ENCODE measurements around the gene CASK.

Gene CASK

DNA sequence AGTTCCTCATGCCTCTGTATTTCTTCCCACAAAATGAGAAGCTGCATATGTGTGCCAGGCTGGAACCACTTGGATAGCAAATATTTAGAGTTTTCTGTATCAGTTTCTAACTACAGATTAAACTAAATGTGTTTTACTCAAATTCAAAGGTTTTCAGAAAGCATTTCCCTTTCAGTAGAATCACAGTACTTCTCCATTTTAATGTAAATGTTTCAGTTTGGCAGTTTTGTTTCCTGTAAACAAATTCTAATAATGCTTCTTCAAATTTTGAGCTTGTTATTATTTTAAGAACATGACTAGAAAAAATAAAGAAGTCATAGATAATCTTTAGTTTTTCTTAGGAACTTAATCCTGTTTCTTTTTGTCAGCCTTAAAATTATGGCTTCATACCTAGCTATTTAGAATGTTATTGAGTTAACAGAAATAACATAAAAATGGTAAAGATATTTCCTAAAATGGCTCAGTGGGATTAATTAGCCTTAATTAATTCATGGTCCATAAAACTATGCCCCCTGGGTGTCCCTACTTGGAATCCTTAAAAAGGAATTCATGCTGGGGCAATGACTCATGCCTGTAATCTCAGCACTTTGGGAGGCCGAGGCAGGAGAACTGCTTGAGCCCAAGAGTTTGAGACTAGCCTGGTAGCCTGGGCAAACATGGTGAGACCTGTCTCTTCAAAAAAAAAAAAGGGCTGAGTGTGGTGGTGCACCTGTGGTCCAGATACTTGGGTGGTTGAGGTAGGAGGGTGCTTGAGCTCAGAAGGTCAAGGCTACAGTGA is 318.4 kb downstream of the CASK start:
- Histone ChIP-seq H3K9me3 (ENCODE audit: insufficient read depth, low read length, severe bottlenecking) (no peaks in the 10 kb centered on the region), H3K4me1 (ENCODE audit: insufficient read depth, low read length) (no peaks in the 10 kb centered on the region), H3K79me2 (ENCODE audit: insufficient read depth, low read length) (no peaks in the 10 kb centered on the region), H3K4me3 (ENCODE audit: low read depth in 1 of 2, low read length in 2 of 2) (no peak overlapping the region), H3K36me3 (ENCODE audit: insufficient read depth, low read length) (peaks cover 18% of the 10 kb centered on the region; the same call in 1 of the 2 replicates), H3K9ac (ENCODE audit: low read depth, low read length) (no peak overlapping the region), H3K4me2 (ENCODE audit: insufficient read depth, low read length) (no peak overlapping the region), H3K27ac (ENCODE audit: low read length) (no peak overlapping the region), H3K27me3 (ENCODE audit: insufficient read depth, low read length, poor library complexity) (no peaks in the 10 kb centered on the region), H2AFZ (ENCODE audit: low read depth, low read length) (no peak overlapping the region), H4K20me1 (ENCODE audit: insufficient read depth, low read length) (no peaks in the 10 kb centered on the region)
- ATAC-seq (ENCODE audit: insufficient read depth, low read depth) (no peak), DNase-seq (no peak)
- TF ChIP-seq, protein P1, sequence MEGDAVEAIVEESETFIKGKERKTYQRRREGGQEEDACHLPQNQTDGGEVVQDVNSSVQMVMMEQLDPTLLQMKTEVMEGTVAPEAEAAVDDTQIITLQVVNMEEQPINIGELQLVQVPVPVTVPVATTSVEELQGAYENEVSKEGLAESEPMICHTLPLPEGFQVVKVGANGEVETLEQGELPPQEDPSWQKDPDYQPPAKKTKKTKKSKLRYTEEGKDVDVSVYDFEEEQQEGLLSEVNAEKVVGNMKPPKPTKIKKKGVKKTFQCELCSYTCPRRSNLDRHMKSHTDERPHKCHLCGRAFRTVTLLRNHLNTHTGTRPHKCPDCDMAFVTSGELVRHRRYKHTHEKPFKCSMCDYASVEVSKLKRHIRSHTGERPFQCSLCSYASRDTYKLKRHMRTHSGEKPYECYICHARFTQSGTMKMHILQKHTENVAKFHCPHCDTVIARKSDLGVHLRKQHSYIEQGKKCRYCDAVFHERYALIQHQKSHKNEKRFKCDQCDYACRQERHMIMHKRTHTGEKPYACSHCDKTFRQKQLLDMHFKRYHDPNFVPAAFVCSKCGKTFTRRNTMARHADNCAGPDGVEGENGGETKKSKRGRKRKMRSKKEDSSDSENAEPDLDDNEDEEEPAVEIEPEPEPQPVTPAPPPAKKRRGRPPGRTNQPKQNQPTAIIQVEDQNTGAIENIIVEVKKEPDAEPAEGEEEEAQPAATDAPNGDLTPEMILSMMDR (IDR thresholded peaks at IDR 0.05; ENCODE audit: borderline replicate concordance, extremely low read depth, low read length, poor library complexity, severe bottlenecking), result no peak
- TF ChIP-seq EZH2 (IDR thresholded peaks at IDR 0.05; ENCODE audit: borderline replicate concordance, low read depth, low read length, severe bottlenecking), result no peak

DNA sequence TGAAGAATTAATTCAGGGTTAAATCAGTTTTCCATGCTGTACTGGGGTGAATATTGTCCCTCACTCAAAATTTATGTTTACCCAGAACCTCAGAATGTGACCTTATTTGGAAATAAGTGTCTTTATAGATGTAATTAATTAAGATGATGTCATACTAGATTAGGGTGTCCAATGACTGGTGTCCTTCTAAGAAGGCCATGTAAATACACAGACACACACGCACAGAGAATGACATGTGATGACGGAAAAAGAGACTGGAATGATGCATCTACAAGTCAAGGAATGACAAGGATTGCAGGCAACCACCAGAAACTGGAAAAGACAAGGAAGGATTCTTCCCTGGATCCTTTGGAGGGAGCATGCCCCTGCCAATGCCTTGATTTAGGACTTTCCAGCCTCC is 319.2 kb downstream of the CASK start:
- H2AFZ ChIP-seq (ENCODE audit: low read depth, low read length), result no peak overlapping the region
- H3K79me2 ChIP-seq (ENCODE audit: insufficient read depth, low read length), result no peaks in the 10 kb centered on the region
- H3K4me1 ChIP-seq (ENCODE audit: insufficient read depth, low read length), result no peaks in the 10 kb centered on the region
- H3K4me2 ChIP-seq (ENCODE audit: insufficient read depth, low read length), result no peak overlapping the region
- no peaks in the 10 kb centered on the region for H3K9me3 ChIP-seq (ENCODE audit: insufficient read depth, low read length, severe bottlenecking)
- DNase-seq (no peak), ATAC-seq (ENCODE audit: insufficient read depth, low read depth) (no peak)
- no peaks in the 10 kb centered on the region for H3K27me3 ChIP-seq (ENCODE audit: insufficient read depth, low read length, poor library complexity)
- no peak overlapping the region for H3K9ac ChIP-seq (ENCODE audit: low read depth, low read length)
- H3K27ac ChIP-seq (ENCODE audit: low read length), result no peak overlapping the region
- H4K20me1 ChIP-seq (ENCODE audit: insufficient read depth, low read length), result no peaks in the 10 kb centered on the region
- peaks cover 12% of the 10 kb centered on the region; the same call in 1 of the 2 replicates for H3K36me3 ChIP-seq (ENCODE audit: insufficient read depth, low read length)
- no peak overlapping the region for H3K4me3 ChIP-seq (ENCODE audit: low read depth in 1 of 2, low read length in 2 of 2)
- TF ChIP-seq EZH2 (IDR thresholded peaks at IDR 0.05; ENCODE audit: borderline replicate concordance, low read depth, low read length, severe bottlenecking), result no peak
- TF ChIP-seq, protein P1 (IDR thresholded peaks at IDR 0.05; ENCODE audit: borderline replicate concordance, extremely low read depth, low read length, poor library complexity, severe bottlenecking), result no peak

DNA sequence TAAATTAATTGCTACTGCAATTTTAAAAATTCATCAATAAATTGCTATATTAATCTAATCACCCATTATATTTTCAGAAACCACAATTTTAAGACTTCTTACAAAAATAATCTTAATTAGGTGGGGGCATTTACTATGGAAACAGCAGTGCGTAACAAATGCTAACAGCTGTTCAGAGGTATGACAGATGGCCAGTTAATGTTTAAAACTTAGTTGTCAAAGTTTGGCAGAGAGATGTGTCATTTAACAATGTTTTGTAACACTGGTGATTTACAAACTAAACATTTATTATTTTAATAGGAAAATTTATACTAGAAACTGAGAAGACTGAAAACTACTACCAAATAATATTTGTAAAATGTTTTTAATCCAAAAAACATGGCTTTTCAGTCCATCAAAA is 319.8 kb downstream of the CASK start:
- no peak for ATAC-seq (ENCODE audit: insufficient read depth, low read depth)
- no peak overlapping the region for H3K27ac ChIP-seq (ENCODE audit: low read length)
- TF ChIP-seq EZH2 (IDR thresholded peaks at IDR 0.05; ENCODE audit: borderline replicate concordance, low read depth, low read length, severe bottlenecking), result no peak
- TF ChIP-seq, protein P1 (IDR thresholded peaks at IDR 0.05; ENCODE audit: borderline replicate concordance, extremely low read depth, low read length, poor library complexity, severe bottlenecking), result no peak

More for the DNA sequence above, 319.8 kb downstream of the CASK start:
- Histone ChIP-seq H3K9ac (ENCODE audit: low read depth, low read length) (no peak overlapping the region), H3K36me3 (ENCODE audit: insufficient read depth, low read length) (peaks cover 12% of the 10 kb centered on the region; the same call in 1 of the 2 replicates), H4K20me1 (ENCODE audit: insufficient read depth, low read length) (no peaks in the 10 kb centered on the region), H2AFZ (ENCODE audit: low read depth, low read length) (no peak overlapping the region), H3K79me2 (ENCODE audit: insufficient read depth, low read length) (no peaks in the 10 kb centered on the region), H3K9me3 (ENCODE audit: insufficient read depth, low read length, severe bottlenecking) (no peaks in the 10 kb centered on the region), H3K4me3 (ENCODE audit: low read depth in 1 of 2, low read length in 2 of 2) (no peak overlapping the region), H3K4me2 (ENCODE audit: insufficient read depth, low read length) (no peak overlapping the region), H3K4me1 (ENCODE audit: insufficient read depth, low read length) (no peaks in the 10 kb centered on the region), H3K27me3 (ENCODE audit: insufficient read depth, low read length, poor library complexity) (no peaks in the 10 kb centered on the region)
- no peak for DNase-seq

All from DND-41 (cell line).